ENCODE data around the gene CACFD1. TPM values are rescaled to one million over a fixed set of nuclear protein-coding genes. Genes with fewer than 3 reads are reported as not detected.
A peak's percentile ranks its signal among the peaks of the same experiment; 100 is the strongest.

Gene CACFD1
- total and polyA plus RNA-seq, 2 donors (not counting 1 experiment from before 2014, with no cell fraction given): 27.4 to 31.1 TPM

DNA sequence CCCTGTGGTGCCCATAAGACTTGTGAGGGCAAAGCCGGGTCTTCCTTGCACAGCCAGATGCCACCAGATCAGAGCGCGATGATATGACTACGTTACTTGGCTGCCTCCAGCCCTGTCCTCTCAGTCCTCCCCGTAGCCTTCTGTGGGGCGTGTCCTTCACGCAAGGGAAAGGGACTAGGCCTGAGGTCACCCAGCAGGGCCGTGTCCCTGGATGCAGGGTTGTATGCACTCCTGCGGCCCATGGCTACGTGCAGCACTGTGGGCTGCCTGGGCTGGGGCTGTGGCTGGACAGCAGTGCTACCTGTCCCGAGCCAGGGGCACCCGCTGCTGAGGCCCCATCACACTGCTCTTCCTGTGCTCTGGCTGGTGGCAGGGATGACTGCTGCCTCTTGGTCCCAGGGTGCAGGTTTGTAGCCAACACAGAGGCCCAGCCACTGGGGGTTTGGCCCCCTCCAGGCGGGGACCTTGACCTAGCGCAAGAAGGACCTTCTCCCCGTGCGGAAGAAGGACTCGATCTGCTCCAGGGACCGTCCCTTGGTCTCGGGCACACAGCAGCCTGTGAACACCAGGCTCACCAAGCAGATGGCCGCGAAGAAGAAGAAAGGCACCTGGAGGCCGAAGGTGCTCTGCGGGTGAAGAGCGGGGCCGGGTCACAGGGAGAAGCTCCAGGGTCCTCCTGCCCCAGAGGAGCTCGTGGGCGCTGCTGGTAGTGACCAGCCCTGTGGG is 11.9 kb downstream of the CACFD1 start:
- peaks cover 0 to 58% of the 10 kb centered on the region in 2 experiments for H3K36me3 ChIP-seq (replicated peaks in 1 of 2; ENCODE audit: control extremely low read depth in 1 of 2, control insufficient read depth in 1 of 2, extremely low read depth in 1 of 2, insufficient read depth in 2 of 2, low read length in 1 of 2)
- peaks cover 9 to 35% of the 10 kb centered on the region in 2 donors for H3K4me1 ChIP-seq (ENCODE audit: control insufficient read depth in 2 of 2, insufficient read depth in 2 of 2, low read length in 2 of 2)
- no peaks in the 10 kb centered on the region for H3K27me3 ChIP-seq (replicated peaks in 1 of 4; ENCODE audit: control extremely low read depth in 1 of 4, control insufficient read depth in 3 of 4, insufficient read depth in 4 of 4, low read length in 3 of 4)
- H3K9ac ChIP-seq (ENCODE audit: low read length): no peak overlapping the region
- H3K4me3 ChIP-seq (ENCODE audit: control extremely low read depth in 1 of 5, extremely low read depth in 1 of 5, insufficient read depth in 1 of 5, low read depth in 2 of 5, low read length in 4 of 5): no peak overlapping the region
- H2AFZ ChIP-seq (ENCODE audit: insufficient read depth, low read depth, low read length, poor library complexity, severe bottlenecking): no peak overlapping the region
- no peaks in the 10 kb centered on the region for H3K9me3 Mint-ChIP-seq (ENCODE audit: insufficient read depth)
- H3K27me3 Mint-ChIP-seq: no peaks in the 10 kb centered on the region
- intact Hi-C loops (cut with micrococcal nuclease): loop anchor here (10.0 kb wide), 1 partner anchor 357 kb away; no protein-coding TSS in a partner anchor
- peaks cover 13% of the 10 kb centered on the region for H3K79me2 ChIP-seq (ENCODE audit: control insufficient read depth, insufficient read depth, low read length)
- H3K27ac ChIP-seq (ENCODE audit: low read length in 2 of 2): no peak overlapping the region
- no peaks in the 10 kb centered on the region for H3K9me3 ChIP-seq (ENCODE audit: control extremely low read depth in 1 of 3, control insufficient read depth in 2 of 3, insufficient read depth in 1 of 3, low read length in 2 of 3)
- H3K4me2 ChIP-seq (replicated peaks; ENCODE audit: low read depth, low read length, poor library complexity, severe bottlenecking): no peak overlapping the region
- H3K4me1 Mint-ChIP-seq: peaks cover 20% of the 10 kb centered on the region
- 94% methylated on average over 27 of the region's 27 CpGs for WGBS (ENCODE audit: insufficient coverage)
- no peak overlapping the region for H3K4me3 Mint-ChIP-seq
- DNase-seq (no peak), ATAC-seq (ENCODE audit: low read depth) (no peak)
- POLR2A ChIA-PET: interaction anchor here (0.7 kb wide), 3 partner anchors 17 to 522 kb away, joined by 3 to 5 read pairs (median 5); no protein-coding TSS in a partner anchor
- TF ChIP-seq, protein P1, sequence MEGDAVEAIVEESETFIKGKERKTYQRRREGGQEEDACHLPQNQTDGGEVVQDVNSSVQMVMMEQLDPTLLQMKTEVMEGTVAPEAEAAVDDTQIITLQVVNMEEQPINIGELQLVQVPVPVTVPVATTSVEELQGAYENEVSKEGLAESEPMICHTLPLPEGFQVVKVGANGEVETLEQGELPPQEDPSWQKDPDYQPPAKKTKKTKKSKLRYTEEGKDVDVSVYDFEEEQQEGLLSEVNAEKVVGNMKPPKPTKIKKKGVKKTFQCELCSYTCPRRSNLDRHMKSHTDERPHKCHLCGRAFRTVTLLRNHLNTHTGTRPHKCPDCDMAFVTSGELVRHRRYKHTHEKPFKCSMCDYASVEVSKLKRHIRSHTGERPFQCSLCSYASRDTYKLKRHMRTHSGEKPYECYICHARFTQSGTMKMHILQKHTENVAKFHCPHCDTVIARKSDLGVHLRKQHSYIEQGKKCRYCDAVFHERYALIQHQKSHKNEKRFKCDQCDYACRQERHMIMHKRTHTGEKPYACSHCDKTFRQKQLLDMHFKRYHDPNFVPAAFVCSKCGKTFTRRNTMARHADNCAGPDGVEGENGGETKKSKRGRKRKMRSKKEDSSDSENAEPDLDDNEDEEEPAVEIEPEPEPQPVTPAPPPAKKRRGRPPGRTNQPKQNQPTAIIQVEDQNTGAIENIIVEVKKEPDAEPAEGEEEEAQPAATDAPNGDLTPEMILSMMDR (IDR thresholded peaks at IDR 0.05): no peak
- no peak for TF ChIP-seq EZH2 (IDR thresholded peaks at IDR 0.05; ENCODE audit: borderline replicate concordance, insufficient read depth, low read depth, low read length, poor library complexity, severe bottlenecking)
- CTCF ChIA-PET: no interaction called here
- H4K20me1 ChIP-seq (ENCODE audit: control insufficient read depth, insufficient read depth, low read length, poor library complexity, severe bottlenecking): peaks cover 76% of the 10 kb centered on the region
- peak overlapping the region; percentile 70 for H3K27ac Mint-ChIP-seq

DNA sequence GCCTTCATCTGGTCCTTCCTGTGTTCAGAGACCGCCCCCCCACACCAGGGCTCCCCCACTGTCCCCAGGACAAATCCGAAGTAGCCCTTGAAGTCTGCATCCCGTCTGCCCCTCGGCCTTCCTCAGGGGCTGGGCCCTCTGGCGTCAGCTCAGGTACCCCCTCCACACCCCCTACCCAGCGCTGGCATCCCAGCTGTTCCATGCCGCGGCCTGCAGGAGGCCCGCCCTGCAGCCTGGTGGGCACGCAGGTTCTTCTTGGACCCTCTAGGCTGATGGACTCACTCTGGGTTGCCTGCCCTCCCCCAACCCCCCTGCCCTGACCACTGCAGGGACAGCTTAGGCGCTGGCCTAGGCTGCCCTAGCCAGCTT is 12.5 kb downstream of the CACFD1 start:
- Histone ChIP-seq H4K20me1 (ENCODE audit: control insufficient read depth, insufficient read depth, low read length, poor library complexity, severe bottlenecking) (peaks cover 81% of the 10 kb centered on the region), H3K4me2 (replicated peaks; ENCODE audit: low read depth, low read length, poor library complexity, severe bottlenecking) (no peak overlapping the region), H3K9me3 (ENCODE audit: control extremely low read depth in 1 of 3, control insufficient read depth in 2 of 3, insufficient read depth in 1 of 3, low read length in 2 of 3) (no peaks in the 10 kb centered on the region), H3K4me1 (ENCODE audit: control insufficient read depth in 2 of 2, insufficient read depth in 2 of 2, low read length in 2 of 2) (peaks cover 15 to 40% of the 10 kb centered on the region in 2 donors), H3K36me3 (replicated peaks in 1 of 2; ENCODE audit: control extremely low read depth in 1 of 2, control insufficient read depth in 1 of 2, extremely low read depth in 1 of 2, insufficient read depth in 2 of 2, low read length in 1 of 2) (peaks cover 0 to 63% of the 10 kb centered on the region in 2 experiments), H3K27me3 (replicated peaks in 1 of 4; ENCODE audit: control extremely low read depth in 1 of 4, control insufficient read depth in 3 of 4, insufficient read depth in 4 of 4, low read length in 3 of 4) (no peaks in the 10 kb centered on the region), H3K4me3 (ENCODE audit: control extremely low read depth in 1 of 5, extremely low read depth in 1 of 5, insufficient read depth in 1 of 5, low read depth in 2 of 5, low read length in 4 of 5) (no peak overlapping the region), H3K27ac (ENCODE audit: low read length in 2 of 2) (no peak overlapping the region), H3K9ac (ENCODE audit: low read length) (no peak overlapping the region), H2AFZ (ENCODE audit: insufficient read depth, low read depth, low read length, poor library complexity, severe bottlenecking) (no peak overlapping the region), H3K79me2 (ENCODE audit: control insufficient read depth, insufficient read depth, low read length) (peaks cover 17% of the 10 kb centered on the region)
- intact Hi-C loops (cut with micrococcal nuclease): loop anchor here (10.0 kb wide), 1 partner anchor 357 kb away; no protein-coding TSS in a partner anchor
- Mint-ChIP-seq H3K4me3 (no peak overlapping the region), H3K9me3 (ENCODE audit: insufficient read depth) (no peaks in the 10 kb centered on the region), H3K27me3 (no peaks in the 10 kb centered on the region), H3K4me1 (peaks cover 21% of the 10 kb centered on the region), H3K27ac (peak overlapping the region; percentile 70)
- POLR2A ChIA-PET: interaction anchor here (0.7 kb wide), 1 partner anchor 522 kb away, joined by 3 read pairs; no protein-coding TSS in a partner anchor
- 100% methylated on average over 9 of the region's 11 CpGs for WGBS (ENCODE audit: insufficient coverage)
- CTCF ChIA-PET: no interaction called here
- no peak for ATAC-seq (ENCODE audit: low read depth)
- TF ChIP-seq, protein P1 (IDR thresholded peaks at IDR 0.05): no peak
- TF ChIP-seq EZH2 (IDR thresholded peaks at IDR 0.05; ENCODE audit: borderline replicate concordance, insufficient read depth, low read depth, low read length, poor library complexity, severe bottlenecking): no peak
- DNase-seq: no peak
